DND-41 (cell line): ENCODE measurements around the gene MAB21L3.

Experiments used
- CTCF ChIP-seq: IDR thresholded peaks from 2 replicates; pipeline ENCODE4 v1.5.1; 2012; ENCODE audit warnings: borderline replicate concordance, low read length, moderate library complexity, mild to moderate bottlenecking; ENCODE audit not compliant: poor library complexity, severe bottlenecking; ENCODE audit errors: extremely low read depth
- EZH2 ChIP-seq: IDR thresholded peaks from 3 replicates; pipeline ENCODE4 v1.6.1; 2012; ENCODE audit warnings: borderline replicate concordance, low read depth, mild to moderate bottlenecking, moderate library complexity, low read length, inconsistent platforms; ENCODE audit not compliant: severe bottlenecking

- TF ChIP-seq CTCF (no peak), EZH2 (no peak)
Measured at GRCh38 chr1:116165572-116165971, 54.4 kb downstream of the MAB21L3 start.
